Ascending aorta (tissue), 2 donors: ENCODE measurements around the gene FHOD3. TPM values are rescaled to one million over a fixed set of nuclear protein-coding genes. Genes with fewer than 3 reads are reported as not detected.

Experiments
- DNase-seq, 2 donors: peaks; one replicate each; pipeline ENCODE4 v3.0.0-alpha.2; 2019; ENCODE audit warnings: low spot score in 2 of 2
- H3K27ac ChIP-seq, 2 donors: fragments of 200-600 bp; sonication (generic); one replicate each; pipeline ENCODE4 v1.5.1; 2016 to 2017; ENCODE audit warnings: mild to moderate bottlenecking in 1 of 2
- H3K27me3 ChIP-seq: fragments of 200-600 bp; sonication (generic); one replicate; pipeline ENCODE4 v1.5.1; 2017
- H3K36me3 ChIP-seq, 2 donors: fragments of 200-600 bp; sonication (generic); one replicate each; pipeline ENCODE4 v1.5.1; 2016
- H3K4me1 ChIP-seq, 2 donors: fragments of 200-600 bp; sonication (generic); one replicate each; pipeline ENCODE4 v1.5.1; 2016 to 2017; ENCODE audit warnings: mild to moderate bottlenecking in 1 of 2
- H3K4me3 ChIP-seq, 2 donors: fragments of 200-600 bp; sonication (generic); one replicate each; pipeline ENCODE4 v1.5.1; 2016 to 2017; ENCODE audit warnings: mild to moderate bottlenecking in 1 of 2
- H3K9me3 ChIP-seq, 2 donors: fragments of 200-600 bp; sonication (generic); one replicate each; pipeline ENCODE4 v1.5.1; 2016
- intact Hi-C: fragments of 100-400 bp; cut with DNase I; formaldehyde crosslinking; loops from one replicate; pipeline ENCODE4 v1.15.1; 2023
- total RNA-seq: library from RNA; depleted of rRNA; stranded (reverse); fragments of >200 nt; gene quantifications from one replicate; pipeline ENCODE4 v1.1.0, GENCODE V29; 2016
- TF ChIP-seq, protein P1 (sequence below), 3 experiments: fragments of 200-600 bp in 2 of 3; fragments of 450-650 bp in 1 of 3; sonication (generic) in 2 of 3; IDR thresholded peaks; one replicate each; pipeline ENCODE4 v1.5.1; 2016 to 2019; ENCODE audit warnings: antibody characterized with exemption in 3 of 3, mild to moderate bottlenecking in 1 of 3, moderate library complexity in 1 of 3

Gene FHOD3
- total RNA-seq, 1 donor from 2014 or later, result 12.7 TPM

DNA sequence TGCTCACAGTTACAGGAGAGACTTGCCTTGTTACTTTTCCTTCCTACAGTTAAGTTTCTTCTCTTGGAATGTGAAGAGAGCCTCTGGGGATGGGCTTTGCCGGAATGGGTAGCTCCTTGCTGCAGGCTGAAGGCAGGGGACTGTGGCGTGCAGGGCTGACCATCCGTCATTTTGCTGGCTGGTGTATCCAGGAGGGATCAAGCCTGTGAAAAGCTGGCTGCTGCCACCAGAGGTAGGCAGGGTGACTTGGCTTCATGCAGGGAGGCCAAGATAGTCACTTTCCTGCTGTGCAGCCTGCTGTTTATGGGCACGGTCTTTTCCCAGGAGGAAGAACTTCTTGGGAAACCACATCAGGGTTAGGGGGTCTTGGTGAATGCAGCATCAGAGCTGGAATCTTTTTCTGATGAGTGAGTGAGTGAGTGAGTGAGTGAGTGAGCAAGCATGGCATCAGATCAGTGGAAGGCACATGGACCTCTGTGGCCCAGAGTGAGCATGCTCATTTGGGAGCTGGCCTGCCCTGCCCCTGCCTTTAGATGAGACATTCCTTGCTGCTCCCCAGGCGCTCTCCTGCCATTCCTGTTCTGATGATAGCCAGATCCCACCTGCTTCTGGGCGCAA is 33.0 kb downstream of the FHOD3 start:
- H3K27ac ChIP-seq, result no peak overlapping the region
- DNase-seq, result no peak
- intact Hi-C loops, result no loop called here
- no peaks in the 10 kb centered on the region for H3K36me3 ChIP-seq
- H3K4me1 ChIP-seq, result peaks cover 3 to 5% of the 10 kb centered on the region in 2 donors
- no peaks in the 10 kb centered on the region for H3K9me3 ChIP-seq
- H3K4me3 ChIP-seq, result no peak overlapping the region
- H3K27me3 ChIP-seq, result no peaks in the 10 kb centered on the region
- TF ChIP-seq, protein P1, sequence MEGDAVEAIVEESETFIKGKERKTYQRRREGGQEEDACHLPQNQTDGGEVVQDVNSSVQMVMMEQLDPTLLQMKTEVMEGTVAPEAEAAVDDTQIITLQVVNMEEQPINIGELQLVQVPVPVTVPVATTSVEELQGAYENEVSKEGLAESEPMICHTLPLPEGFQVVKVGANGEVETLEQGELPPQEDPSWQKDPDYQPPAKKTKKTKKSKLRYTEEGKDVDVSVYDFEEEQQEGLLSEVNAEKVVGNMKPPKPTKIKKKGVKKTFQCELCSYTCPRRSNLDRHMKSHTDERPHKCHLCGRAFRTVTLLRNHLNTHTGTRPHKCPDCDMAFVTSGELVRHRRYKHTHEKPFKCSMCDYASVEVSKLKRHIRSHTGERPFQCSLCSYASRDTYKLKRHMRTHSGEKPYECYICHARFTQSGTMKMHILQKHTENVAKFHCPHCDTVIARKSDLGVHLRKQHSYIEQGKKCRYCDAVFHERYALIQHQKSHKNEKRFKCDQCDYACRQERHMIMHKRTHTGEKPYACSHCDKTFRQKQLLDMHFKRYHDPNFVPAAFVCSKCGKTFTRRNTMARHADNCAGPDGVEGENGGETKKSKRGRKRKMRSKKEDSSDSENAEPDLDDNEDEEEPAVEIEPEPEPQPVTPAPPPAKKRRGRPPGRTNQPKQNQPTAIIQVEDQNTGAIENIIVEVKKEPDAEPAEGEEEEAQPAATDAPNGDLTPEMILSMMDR (IDR thresholded peaks at IDR 0.05), result no peak

DNA sequence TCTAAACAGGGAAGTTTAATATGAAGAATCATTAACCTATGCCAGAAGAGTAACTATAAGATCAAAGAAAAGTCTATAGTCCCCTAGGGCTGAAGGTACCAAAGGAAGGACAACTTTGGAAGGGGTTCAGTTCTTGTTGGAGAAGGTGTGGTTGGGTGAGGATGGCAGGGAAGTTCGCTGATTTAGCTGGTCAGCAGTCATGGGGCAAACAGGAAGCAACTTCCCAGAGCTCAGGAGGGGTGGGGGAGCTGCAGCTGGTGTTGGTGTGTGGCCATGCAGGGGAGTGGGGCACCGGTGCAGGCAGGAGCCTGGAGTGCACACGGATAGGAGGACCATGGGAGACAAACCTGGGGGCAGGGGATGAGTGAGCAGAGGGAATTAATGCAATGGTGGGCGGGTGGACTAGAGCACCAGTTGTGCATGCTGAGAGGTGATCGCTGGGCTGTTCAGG is 34.0 kb downstream of the FHOD3 start:
- H3K4me1 ChIP-seq, result peaks cover 3 to 5% of the 10 kb centered on the region in 2 donors
- intact Hi-C loops, result no loop called here
- H3K36me3 ChIP-seq, result no peaks in the 10 kb centered on the region
- H3K9me3 ChIP-seq, result no peaks in the 10 kb centered on the region
- TF ChIP-seq, protein P1 (IDR thresholded peaks at IDR 0.05), result no peak
- no peak for DNase-seq
- no peak overlapping the region for H3K4me3 ChIP-seq
- H3K27me3 ChIP-seq, result no peaks in the 10 kb centered on the region
- no peak overlapping the region for H3K27ac ChIP-seq

DNA sequence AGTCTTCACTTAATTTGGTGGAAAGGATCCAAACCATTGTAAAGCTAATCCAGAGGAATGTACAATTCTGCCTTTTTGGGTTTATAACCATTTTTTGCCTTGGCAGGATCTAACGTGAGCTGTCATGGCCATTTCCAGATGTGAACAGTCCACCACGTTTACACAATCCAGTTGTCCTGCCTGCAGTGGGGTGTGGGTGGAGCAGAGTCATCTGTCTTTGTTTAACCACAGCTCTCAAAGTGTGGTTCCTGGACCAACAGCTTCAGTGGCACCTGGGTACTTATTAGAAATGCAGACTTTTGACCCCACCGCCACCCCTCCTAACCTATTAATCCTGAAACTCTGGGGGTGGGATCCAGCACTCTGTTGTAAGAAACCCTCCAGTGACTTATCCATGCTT is 35.9 kb downstream of the FHOD3 start:
- intact Hi-C loops, result no loop called here
- Histone ChIP-seq H3K27me3 (no peaks in the 10 kb centered on the region), H3K36me3 (no peaks in the 10 kb centered on the region), H3K27ac (no peak overlapping the region), H3K9me3 (no peaks in the 10 kb centered on the region), H3K4me1 (peaks cover 3 to 5% of the 10 kb centered on the region in 2 donors), H3K4me3 (no peak overlapping the region)
- TF ChIP-seq, protein P1 (IDR thresholded peaks at IDR 0.05), result no peak
- no peak for DNase-seq

DNA sequence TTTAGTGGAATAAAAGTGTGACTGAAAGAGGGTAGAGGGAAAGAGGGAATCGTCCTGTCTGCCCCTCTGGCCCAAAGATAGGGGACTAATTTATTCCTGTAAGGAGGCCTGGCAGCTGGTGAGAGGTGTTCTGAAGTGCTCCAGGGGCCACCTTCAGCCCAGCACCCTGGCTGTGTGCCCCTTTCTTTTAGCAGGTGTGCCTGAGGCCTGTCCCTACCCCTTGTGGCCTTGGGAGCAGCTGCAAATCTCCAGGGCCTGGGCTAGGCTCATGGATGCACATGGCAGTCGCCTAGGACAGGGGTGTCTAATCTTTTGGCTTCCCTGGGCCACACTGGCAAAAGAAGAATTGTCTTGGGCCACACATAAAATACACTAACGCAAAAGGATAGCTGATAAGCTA is 37.3 kb downstream of the FHOD3 start:
- H3K9me3 ChIP-seq, result no peaks in the 10 kb centered on the region
- TF ChIP-seq, protein P1 (IDR thresholded peaks at IDR 0.05), result no peak
- no peak for DNase-seq
- no peak overlapping the region for H3K27ac ChIP-seq
- intact Hi-C loops, result no loop called here
- no peak overlapping the region for H3K4me3 ChIP-seq
- no peaks in the 10 kb centered on the region for H3K27me3 ChIP-seq
- no peaks in the 10 kb centered on the region for H3K36me3 ChIP-seq
- peaks cover 3 to 5% of the 10 kb centered on the region in 2 donors for H3K4me1 ChIP-seq

DNA sequence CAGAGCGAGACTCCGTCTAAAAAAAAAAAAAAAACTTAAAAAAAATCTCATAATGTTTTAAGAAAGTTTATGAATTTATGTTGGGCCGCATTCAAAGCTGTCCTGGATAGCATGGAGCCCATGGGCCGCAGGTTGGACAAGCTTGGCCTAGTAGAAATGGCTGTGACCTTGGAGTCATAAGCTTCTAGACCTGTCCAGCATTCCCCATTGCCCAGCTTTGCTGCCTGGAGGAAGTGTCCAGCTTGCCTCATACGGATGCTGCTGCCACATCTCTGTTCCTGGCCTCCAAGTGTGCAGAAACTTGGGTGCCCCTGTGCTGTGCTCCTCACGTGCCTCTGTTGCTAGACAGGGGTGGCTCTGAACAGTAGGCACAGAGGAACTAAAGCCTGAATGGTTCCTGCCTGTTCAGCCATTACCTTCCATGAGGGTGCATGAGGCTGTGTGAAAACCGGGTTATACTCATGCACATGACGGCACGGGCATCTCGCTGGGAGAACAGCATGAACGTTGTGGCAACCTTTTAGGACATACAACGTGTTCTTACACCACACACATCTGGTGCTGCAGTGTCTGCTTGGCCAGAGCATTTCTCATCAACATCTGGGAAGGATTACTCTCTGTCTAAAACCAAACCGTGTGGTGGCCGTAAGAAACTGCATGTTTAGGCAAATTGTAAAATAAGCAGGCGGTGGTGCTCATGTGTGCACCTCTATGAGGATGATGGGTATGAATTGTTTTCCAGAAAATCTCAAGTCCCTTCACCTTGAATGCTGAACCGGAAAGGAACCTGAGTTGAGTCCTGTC is 38.2 kb downstream of the FHOD3 start:
- H3K27me3 ChIP-seq, result no peaks in the 10 kb centered on the region
- no peaks in the 10 kb centered on the region for H3K4me1 ChIP-seq
- H3K4me3 ChIP-seq, result no peak overlapping the region
- TF ChIP-seq, protein P1 (IDR thresholded peaks at IDR 0.05), result no peak
- no peak overlapping the region for H3K27ac ChIP-seq
- no peak for DNase-seq
- intact Hi-C loops, result no loop called here
- no peaks in the 10 kb centered on the region for H3K9me3 ChIP-seq
- no peaks in the 10 kb centered on the region for H3K36me3 ChIP-seq
